Measurements from ENCODE around the gene ATP10D. TPM values are rescaled to one million over a fixed set of nuclear protein-coding genes. Genes with fewer than 3 reads are reported as not detected.
A peak's percentile ranks its signal among the peaks of the same experiment; 100 is the strongest.

Gene ATP10D
- total RNA-seq, 1 donor = 58.3 TPM

GRCh38 chr4:47557255-47557654 is 72.2 kb downstream of the ATP10D start:
- DNase-seq (ENCODE audit: low read depth) = no peak
- H3K4me3 ChIP-seq (ENCODE audit: low read depth, low read length) = no peak overlapping the region
- no peak for TF ChIP-seq CTCF (IDR thresholded peaks at IDR 0.05; ENCODE audit: insufficient read depth, low read depth, low read length)

GRCh38 chr4:47560682-47561081 is 75.6 kb downstream of the ATP10D start:
- no peak for TF ChIP-seq CTCF (IDR thresholded peaks at IDR 0.05; ENCODE audit: insufficient read depth, low read depth, low read length)

GRCh38 chr4:47561331-47561730 is 76.3 kb downstream of the ATP10D start:
- DNase-seq (ENCODE audit: low read depth) = no peak
- TF ChIP-seq CTCF (IDR thresholded peaks at IDR 0.05; ENCODE audit: insufficient read depth, low read depth, low read length) = no peak
- no peak overlapping the region for H3K4me3 ChIP-seq (ENCODE audit: low read depth, low read length)

More at GRCh38 chr4:47560682-47561081, 75.6 kb downstream of the ATP10D start:
- H3K4me3 ChIP-seq (ENCODE audit: low read depth, low read length) = no peak overlapping the region
- no peak for DNase-seq (ENCODE audit: low read depth)

GRCh38 chr4:47562297-47562696 is 77.2 kb downstream of the ATP10D start:
- TF ChIP-seq CTCF (IDR thresholded peaks at IDR 0.05; ENCODE audit: insufficient read depth, low read depth, low read length) = no peak
- no peak overlapping the region for H3K4me3 ChIP-seq (ENCODE audit: low read depth, low read length)
- DNase-seq (ENCODE audit: low read depth) = peak; percentile 61

- peak; percentile 10 for DNase-seq (ENCODE audit: low read depth)
- TF ChIP-seq CTCF (IDR thresholded peaks at IDR 0.05; ENCODE audit: insufficient read depth, low read depth, low read length) = no peak
- H3K4me3 ChIP-seq (ENCODE audit: low read depth, low read length) = no peak overlapping the region
These were observed 81.5 kb downstream of the ATP10D start for GRCh38 chr4:47566566-47566965.

GRCh38 chr4:47566969-47567368 is 81.9 kb downstream of the ATP10D start:
- no peak for DNase-seq (ENCODE audit: low read depth)
- no peak overlapping the region for H3K4me3 ChIP-seq (ENCODE audit: low read depth, low read length)
- no peak for TF ChIP-seq CTCF (IDR thresholded peaks at IDR 0.05; ENCODE audit: insufficient read depth, low read depth, low read length)

- no peak overlapping the region for H3K4me3 ChIP-seq (ENCODE audit: low read depth, low read length)
- TF ChIP-seq CTCF (IDR thresholded peaks at IDR 0.05; ENCODE audit: insufficient read depth, low read depth, low read length) = no peak
- DNase-seq (ENCODE audit: low read depth) = peak; percentile 28
These were observed 82.4 kb downstream of the ATP10D start for GRCh38 chr4:47567511-47567910.
